HCT116 (cell line): ENCODE data around the gene THBS4. TPM values are rescaled to one million over a fixed set of nuclear protein-coding genes. Genes with fewer than 3 reads are reported as not detected.

Experiments used
- ATAC-seq: fragments of 200-7000 bp; cut with Tn5 transposase; 2 replicates; pipeline ENCODE4 v1.9.1; 2020; ENCODE audit warnings: mild to moderate bottlenecking, moderate library complexity
- BruUV-seq: library from RNA; stranded (reverse); fragments of 400-500 nt; replicated peaks from 2 replicates; lab custom pipeline; 2021; lab: Mats Ljungman, UMichigan
- CTCF ChIA-PET: fragments of 300-600 bp; sonication (Branson Sonifier 250); formaldehyde crosslinking; loops from one replicate; lab custom pipeline; 2021; ENCODE audit warnings: antibody characterized with exemption; lab: Charles Lee
- POLR2A ChIA-PET: fragments of 300-600, 350-600 bp; sonication (Branson Sonifier 250); formaldehyde crosslinking; loops from one replicate; lab custom pipeline; 2021; ENCODE audit warnings: antibody characterized with exemption; lab: Charles Lee
- RAD21 ChIA-PET, 2 experiments: fragments of 300-600 bp; sonication (Branson Sonifier 250); formaldehyde crosslinking; loops; one replicate each; lab custom pipeline; 2023; ENCODE audit warnings: low total read pairs in 2 of 2; ENCODE audit not compliant: uncharacterized antibody in 2 of 2, unreplicated experiment in 2 of 2, low non-redundant PET in 1 of 2; lab: Charles Lee
- DNase-seq: peaks from one replicate; pipeline ENCODE4 v3.0.0-alpha.2; 2010; ENCODE audit warnings: low read depth, low spot score
- H2AFZ ChIP-seq: fragments of 200-600 bp; shearing (Covaris generic), sonication (generic); 2 replicates; pipeline ENCODE4 v1.6.1; 2017; ENCODE audit warnings: low read depth, mixed run types, mixed read lengths, antibody characterized with exemption, low read length; ENCODE audit not compliant: poor library complexity, severe bottlenecking
- H3K27ac ChIP-seq: 2 replicates; pipeline ENCODE4 v1.5.1; 2012; ENCODE audit warnings: low read depth, low read length
- H3K27me3 ChIP-seq: fragments of 200-600 bp; sonication (generic); 2 replicates; pipeline ENCODE4 v1.6.1; 2016; ENCODE audit warnings: mixed run types, low read length, mixed read lengths; ENCODE audit not compliant: insufficient read depth
- H3K36me3 ChIP-seq, 2 experiments: fragments of 200-500 bp in 1 of 2; fragments of 200-600 bp in 1 of 2; sonication (Bioruptor generic) in 1 of 2; sonication (generic) in 1 of 2; 2 replicates each; pipeline versions ENCODE4 v1.5.1 to v1.6.1; 2014 to 2016; ENCODE audit warnings: low read length in 2 of 2, inconsistent platforms in 1 of 2, mixed read lengths in 1 of 2, mixed run types in 1 of 2; ENCODE audit not compliant: insufficient read depth in 2 of 2, control insufficient read depth in 1 of 2
- H3K4me1 ChIP-seq, 2 experiments: fragments of 200-600 bp in 1 of 2; sonication (generic) in 1 of 2; 2 replicates each; pipeline versions ENCODE4 v1.5.1 to v1.6.1; 2012 to 2017; ENCODE audit warnings: low read length in 2 of 2, inconsistent platforms in 1 of 2, mild to moderate bottlenecking in 1 of 2, mixed read lengths in 1 of 2, mixed run types in 1 of 2, moderate library complexity in 1 of 2; ENCODE audit not compliant: insufficient read depth in 2 of 2, control insufficient read depth in 1 of 2
- H3K4me2 ChIP-seq: fragments of 200-600 bp; sonication (generic); 2 replicates; pipeline ENCODE4 v1.6.1; 2017; ENCODE audit warnings: mixed run types, low read length, mixed read lengths
- H3K4me3 ChIP-seq, 2 experiments: fragments of 200-600 bp in 1 of 2; sonication (generic) in 1 of 2; replicated peaks in 1 of 2; 2 replicates each; pipeline ENCODE4 v1.5.1; 2011 to 2016; ENCODE audit warnings: low read length in 2 of 2, control low read depth in 1 of 2, low read depth in 1 of 2, mild to moderate bottlenecking in 1 of 2, mixed read lengths in 1 of 2, mixed run types in 1 of 2
- H3K79me2 ChIP-seq: fragments of 200-600 bp; sonication (generic); 2 replicates; pipeline ENCODE4 v1.6.1; 2017; ENCODE audit warnings: mild to moderate bottlenecking, mixed run types, low read length, moderate library complexity, mixed read lengths; ENCODE audit not compliant: insufficient read depth
- H3K9ac ChIP-seq: fragments of 200-600 bp; sonication (generic); 2 replicates; pipeline ENCODE4 v1.6.1; 2016; ENCODE audit warnings: low read length, mixed read lengths
- H3K9me2 ChIP-seq: fragments of 200-600 bp; sonication (generic), shearing (Covaris generic); 2 replicates; pipeline ENCODE4 v1.6.1; 2017; ENCODE audit warnings: mixed run types, mild to moderate bottlenecking, moderate library complexity; ENCODE audit not compliant: insufficient read depth
- H3K9me3 ChIP-seq, 2 experiments: fragments of 200-500 bp in 1 of 2; fragments of 200-600 bp in 1 of 2; sonication (Bioruptor generic) in 1 of 2; sonication (generic) in 1 of 2; 2 replicates each; pipeline ENCODE4 v1.6.1; 2014 to 2017; ENCODE audit warnings: low read length in 2 of 2, mixed read lengths in 2 of 2, inconsistent platforms in 1 of 2, low read depth in 1 of 2, mild to moderate bottlenecking in 1 of 2, mixed run types in 1 of 2, moderate library complexity in 1 of 2; ENCODE audit not compliant: control insufficient read depth in 1 of 2, insufficient read depth in 1 of 2
- H4K20me1 ChIP-seq: fragments of 200-600 bp; sonication (generic), shearing (Covaris generic); 2 replicates; pipeline ENCODE4 v1.6.1; 2017; ENCODE audit warnings: mixed run types, mild to moderate bottlenecking, moderate library complexity; ENCODE audit not compliant: insufficient read depth
- ATF3 ChIP-seq: IDR thresholded peaks from 2 replicates; pipeline ENCODE4 v1.6.1; 2012
- CTCF ChIP-seq, 3 experiments: fragments of 200-600 bp in 1 of 3; sonication (generic) in 1 of 3; IDR thresholded peaks in 2 of 3; conservative IDR thresholded peaks in 1 of 3; 2 replicates each; pipeline ENCODE4 v1.5.1; 2012 to 2017; ENCODE audit warnings: low read depth in 2 of 3, low read length in 2 of 3, antibody characterized with exemption in 1 of 3, borderline replicate concordance in 1 of 3, control low read depth in 1 of 3, mild to moderate bottlenecking in 1 of 3, mixed read lengths in 1 of 3, mixed run types in 1 of 3, moderate library complexity in 1 of 3; ENCODE audit not compliant: insufficient read depth in 1 of 3
- EGR1 ChIP-seq: IDR thresholded peaks from 2 replicates; pipeline ENCODE4 v1.6.1; 2012; ENCODE audit warnings: low read depth
- FOSL1 ChIP-seq: IDR thresholded peaks from 2 replicates; pipeline ENCODE4 v1.6.1; 2012; ENCODE audit warnings: low read depth
- MAX ChIP-seq: IDR thresholded peaks from 2 replicates; pipeline ENCODE4 v1.6.1; 2012
- POLR2A ChIP-seq: IDR thresholded peaks from 2 replicates; pipeline ENCODE4 v1.7.0; 2011; ENCODE audit warnings: borderline replicate concordance; ENCODE audit not compliant: insufficient read depth, insufficient read length; ENCODE audit errors: extremely low read depth
- POLR2AphosphoS5 ChIP-seq: IDR thresholded peaks from 2 replicates; pipeline ENCODE4 v1.6.1; 2011; ENCODE audit warnings: mild to moderate bottlenecking, low read depth, low read length, moderate library complexity
- RAD21 ChIP-seq: IDR thresholded peaks from 2 replicates; pipeline ENCODE4 v1.6.1; 2012; ENCODE audit warnings: low read depth, mild to moderate bottlenecking
- REST ChIP-seq: IDR thresholded peaks from 2 replicates; pipeline ENCODE4 v1.6.1; 2012; ENCODE audit warnings: low read depth
- SIN3A ChIP-seq: IDR thresholded peaks from 2 replicates; pipeline ENCODE4 v1.6.1; 2012; ENCODE audit warnings: low read depth
- SP1 ChIP-seq: IDR thresholded peaks from 2 replicates; pipeline ENCODE4 v1.6.1; 2012; ENCODE audit warnings: low read depth
- ZFX ChIP-seq: fragments of 450-650 bp; IDR thresholded peaks from 2 replicates; pipeline ENCODE4 v1.6.1; 2017
- ZNF274 ChIP-seq: fragments of 200-500 bp; sonication (Bioruptor generic); IDR thresholded peaks from 2 replicates; pipeline ENCODE4 v1.6.1; 2014; ENCODE audit warnings: mild to moderate bottlenecking, low read depth, low read length, inconsistent platforms
- intact Hi-C: fragments of 100-400 bp; cut with micrococcal nuclease; formaldehyde crosslinking; loops from 2 replicates; pipeline ENCODE4 v1.10.0; 2022
- total RNA-seq: library from RNA; stranded (reverse); gene quantifications from one replicate; pipeline ENCODE4 v1.2.1, GENCODE V29; 2021; ENCODE audit not compliant: unreplicated experiment

THBS4 gene
- total RNA-seq, 1 experiment from 2014 or later = 1.5 TPM

GRCh38 chr5:80067016-80067415, 31.9 kb downstream of the THBS4 start:
- no peak overlapping the region for H3K4me2 ChIP-seq
- no peaks in the 10 kb centered on the region for H3K79me2 ChIP-seq
- CTCF ChIA-PET = no interaction called here
- POLR2A ChIA-PET = no interaction called here
- H3K36me3 ChIP-seq = no peaks in the 10 kb centered on the region
- intact Hi-C loops = no loop called here
- ATAC-seq = no peak
- BruUV-seq = no TSS peak
- RAD21 ChIA-PET = no interaction called here
- no peaks in the 10 kb centered on the region for H3K27me3 ChIP-seq
- H3K9ac ChIP-seq = no peak overlapping the region
- no peaks in the 10 kb centered on the region for H4K20me1 ChIP-seq
- no peaks in the 10 kb centered on the region for H3K9me3 ChIP-seq
- no peak overlapping the region for H3K27ac ChIP-seq
- H3K9me2 ChIP-seq = no peaks in the 10 kb centered on the region
- no peak for DNase-seq
- H3K4me1 ChIP-seq = no peaks in the 10 kb centered on the region
- no peak overlapping the region for H2AFZ ChIP-seq
- no peak for TF ChIP-seq SIN3A
- TF ChIP-seq CTCF (IDR thresholded peaks at IDR 0.05 in 2 of 3, conservative IDR thresholded peaks at IDR 0.05 in 1 of 3; ENCODE audit: borderline replicate concordance in 1 of 3, insufficient read depth in 1 of 3, low read depth in 2 of 3, low read length in 2 of 3) = no peak
- no peak for TF ChIP-seq EGR1
- no peak for TF ChIP-seq RAD21
- TF ChIP-seq ZNF274 = no peak
- H3K4me3 ChIP-seq = no peak overlapping the region

- intact Hi-C loops = no loop called here
- H3K36me3 ChIP-seq = no peaks in the 10 kb centered on the region
- no peak overlapping the region for H3K4me3 ChIP-seq
- no peak overlapping the region for H3K9ac ChIP-seq
- POLR2A ChIA-PET = no interaction called here
- CTCF ChIA-PET = no interaction called here
- no peak overlapping the region for H3K27ac ChIP-seq
- H2AFZ ChIP-seq = no peak overlapping the region
- H3K79me2 ChIP-seq = no peaks in the 10 kb centered on the region
- no peak for DNase-seq
- H3K27me3 ChIP-seq = no peaks in the 10 kb centered on the region
- no TSS peak for BruUV-seq
- no peak overlapping the region for H3K4me2 ChIP-seq
- no peaks in the 10 kb centered on the region for H3K9me3 ChIP-seq
- no peaks in the 10 kb centered on the region for H3K9me2 ChIP-seq
- no peaks in the 10 kb centered on the region for H4K20me1 ChIP-seq
- RAD21 ChIA-PET = no interaction called here
- ATAC-seq = no peak
- no peaks in the 10 kb centered on the region for H3K4me1 ChIP-seq
- TF ChIP-seq ZFX = no peak
- TF ChIP-seq REST = no peak
- no peak for TF ChIP-seq POLR2AphosphoS5
- no peak for TF ChIP-seq EGR1
- TF ChIP-seq ATF3 = no peak
- no peak for TF ChIP-seq FOSL1
- no peak for TF ChIP-seq SIN3A
- TF ChIP-seq POLR2A = no peak
- TF ChIP-seq SP1 = no peak
- TF ChIP-seq MAX = no peak
Measured at GRCh38 chr5:80067531-80068245, 32.5 kb downstream of the THBS4 start.
